SIG-M5 treated with dmso at 0.1 percent for 504 hours (cell line): Measurements from ENCODE around the gene HMOX2.

ENCODE experiments used
- DNase-seq: peaks from one replicate; lab custom pipeline; 2025; ENCODE audit not compliant: unreplicated experiment; lab: John Stamatoyannopoulos, UW

The HMOX2 gene

DNA sequence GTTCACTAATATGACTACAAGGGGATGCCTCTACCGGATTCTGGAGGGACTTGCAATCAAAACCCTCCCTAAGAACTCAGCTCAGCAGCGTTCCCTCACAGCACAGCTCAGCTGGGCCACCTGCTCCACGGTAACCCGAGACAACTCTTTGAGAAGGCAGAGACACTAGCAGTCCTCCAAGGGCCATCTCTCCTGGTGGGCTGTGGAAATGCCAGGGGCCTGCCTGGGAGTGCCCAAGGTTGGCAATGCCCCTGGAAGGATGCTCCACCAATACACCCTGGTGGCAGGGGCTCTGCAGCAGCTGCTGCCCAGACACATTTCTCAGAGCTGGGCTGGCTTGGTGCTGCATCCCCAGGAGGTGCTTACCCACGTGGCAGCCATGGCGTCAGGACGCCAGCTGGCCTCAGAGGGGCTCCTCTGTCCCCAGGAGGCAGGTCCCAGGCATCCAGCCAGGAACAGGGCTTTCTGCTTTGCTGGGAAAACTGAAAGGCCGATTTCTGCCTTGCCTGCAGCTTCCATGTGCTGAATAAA, 45.9 kb downstream of the HMOX2 start:
- no peak for DNase-seq

DNA sequence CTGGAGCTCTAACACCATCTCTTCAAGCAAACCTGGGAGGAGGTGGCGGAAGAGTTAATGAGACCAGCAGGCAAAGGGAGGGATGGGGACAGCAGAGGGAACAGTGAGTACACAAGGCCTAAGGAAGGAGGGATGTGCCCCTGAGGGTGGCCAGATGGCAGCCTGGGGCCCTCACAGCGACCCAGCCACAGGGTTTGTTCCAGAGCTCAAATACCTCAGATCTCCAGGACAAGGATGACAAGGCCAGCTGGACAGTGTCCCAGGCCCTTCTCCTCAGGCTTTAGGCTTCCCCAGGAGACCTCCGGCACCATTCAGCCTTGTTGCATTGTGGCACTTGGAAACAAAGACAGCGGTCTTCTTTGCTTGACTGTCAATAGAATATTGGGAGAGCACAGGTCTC, 47.5 kb downstream of the HMOX2 start:
- no peak for DNase-seq

DNA sequence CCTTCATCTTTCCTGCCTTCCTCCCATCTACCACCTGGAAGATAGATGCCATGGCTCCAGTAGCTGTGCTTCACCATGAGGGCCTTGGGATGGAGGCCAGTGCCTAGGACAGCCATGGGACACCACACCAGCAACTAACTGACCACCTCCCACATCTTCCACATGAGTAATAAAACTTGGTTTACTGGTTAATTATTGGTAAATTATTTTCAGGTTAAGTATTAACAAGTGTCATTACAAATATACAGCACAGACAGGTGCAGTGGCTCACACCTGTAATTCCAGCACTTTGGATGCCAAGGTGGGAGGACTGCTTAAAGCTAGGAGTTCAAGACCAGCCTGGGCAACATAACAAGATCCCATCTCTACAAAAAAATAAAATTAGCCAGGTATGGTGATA, 48.4 kb downstream of the HMOX2 start:
- no peak for DNase-seq

DNA sequence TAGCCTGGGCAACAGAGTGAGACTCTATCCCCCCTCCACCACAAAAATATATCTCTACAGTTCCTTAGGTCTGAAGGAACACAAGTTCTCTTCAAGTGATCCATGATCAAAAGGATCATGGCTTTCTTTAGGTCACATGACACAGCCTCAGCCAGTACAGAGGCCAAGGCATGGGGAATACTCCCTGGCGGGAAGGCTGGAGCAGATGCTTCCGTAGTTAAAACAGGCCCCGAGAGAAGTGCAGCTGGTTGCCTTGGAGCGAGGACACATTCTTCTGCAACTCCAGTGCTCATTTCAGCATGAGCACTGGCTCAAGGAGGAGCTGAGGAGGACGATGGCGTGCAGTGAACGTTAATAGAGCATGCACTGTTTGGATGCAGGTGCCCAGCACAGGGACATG, 48.9 kb downstream of the HMOX2 start:
- no peak for DNase-seq

DNA sequence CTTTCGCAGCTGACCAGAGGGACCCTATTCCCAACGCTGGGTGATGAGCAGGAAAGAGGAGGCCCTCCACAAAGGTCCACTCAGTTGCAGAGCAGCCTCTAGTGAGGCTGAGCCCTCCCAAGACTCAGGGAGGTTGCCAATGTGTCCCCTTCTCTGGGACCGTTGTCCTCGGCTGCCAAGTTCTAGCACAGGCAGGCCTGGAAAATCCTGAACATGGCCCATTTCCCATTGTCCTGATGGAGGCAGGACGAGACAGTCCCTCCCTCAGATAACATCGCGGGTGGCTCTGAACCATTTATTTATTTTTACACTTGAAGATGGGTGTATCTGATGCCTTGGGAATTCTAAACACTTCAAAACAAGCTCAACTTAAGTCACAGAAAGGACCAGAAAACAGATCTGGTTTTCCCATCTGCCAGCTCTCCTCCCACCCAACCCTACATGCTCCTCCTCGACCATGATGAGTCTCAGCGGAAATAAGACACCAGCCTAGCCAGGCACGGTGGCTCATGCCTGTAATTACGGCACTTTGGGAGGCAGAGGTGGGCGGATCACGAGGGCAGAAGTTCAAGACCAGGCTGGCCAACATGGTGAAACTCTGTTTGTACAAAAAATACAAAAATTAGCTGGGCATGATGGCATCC, 49.6 kb downstream of the HMOX2 start:
- no peak for DNase-seq

DNA sequence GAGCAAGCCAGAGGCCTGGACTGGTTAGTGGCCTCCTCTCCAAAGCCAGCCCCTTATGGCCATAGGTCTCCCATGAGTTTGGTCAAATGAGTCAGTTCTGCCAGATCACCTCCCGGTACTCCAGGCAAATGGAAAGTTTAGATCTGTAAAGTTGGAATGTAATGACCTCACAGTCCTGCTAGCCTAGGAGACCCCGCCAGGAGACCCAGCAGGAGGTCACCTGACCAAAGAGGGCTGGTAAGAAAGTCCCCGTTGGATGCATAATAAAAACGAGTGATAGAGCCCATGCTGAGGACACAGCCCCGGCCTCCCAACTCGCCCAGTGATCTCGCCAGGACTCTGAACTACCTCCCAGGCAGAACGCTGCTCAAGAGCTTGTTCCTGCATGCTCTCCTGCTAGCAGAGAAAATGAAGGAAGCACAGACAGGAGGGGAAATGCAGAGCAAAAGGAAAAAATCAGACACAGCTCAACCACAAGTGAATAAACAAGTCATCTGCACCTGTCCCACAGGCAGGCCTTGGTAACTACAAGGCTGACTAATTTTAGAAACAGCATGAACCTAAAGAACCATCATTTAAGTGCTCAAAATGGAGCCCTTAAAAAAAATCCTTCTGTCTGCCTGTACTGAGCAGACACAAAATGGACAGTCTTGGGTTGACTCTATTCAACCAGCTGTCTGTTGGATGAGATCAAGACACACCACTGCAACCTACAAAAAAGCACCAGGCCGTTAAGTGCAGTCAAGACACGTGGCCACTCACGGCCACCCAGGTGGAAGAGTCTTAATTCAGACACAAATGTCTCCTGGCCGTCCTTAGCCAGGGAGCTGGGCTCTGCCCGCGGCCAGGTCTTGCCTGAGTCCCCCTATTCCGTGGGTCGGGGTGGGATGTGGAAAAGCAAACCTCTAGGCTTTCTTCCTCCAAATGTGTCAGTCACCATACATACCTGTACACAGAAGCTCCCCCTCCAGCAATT, 53.2 kb downstream of the HMOX2 start:
- DNase-seq: no peak

DNA sequence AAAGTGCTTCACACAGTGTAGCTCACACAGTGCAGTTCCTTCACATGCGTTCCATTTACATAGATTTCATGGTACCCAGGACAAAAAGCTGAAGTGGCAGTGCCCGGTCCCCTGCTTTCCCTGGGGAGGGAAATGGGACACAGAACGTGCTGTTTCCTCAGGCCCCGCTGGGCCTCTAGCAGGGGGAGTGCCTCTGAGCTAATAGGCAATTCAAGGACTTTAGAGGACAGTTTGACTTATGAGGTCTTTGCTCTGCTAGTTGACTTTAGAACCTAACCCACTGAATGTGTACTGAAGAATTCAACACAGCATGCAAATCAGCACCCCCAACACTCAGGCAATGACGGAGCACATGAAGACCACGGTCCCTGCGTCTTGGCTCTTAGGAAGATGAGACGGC, 55.6 kb downstream of the HMOX2 start:
- DNase-seq: no peak

DNA sequence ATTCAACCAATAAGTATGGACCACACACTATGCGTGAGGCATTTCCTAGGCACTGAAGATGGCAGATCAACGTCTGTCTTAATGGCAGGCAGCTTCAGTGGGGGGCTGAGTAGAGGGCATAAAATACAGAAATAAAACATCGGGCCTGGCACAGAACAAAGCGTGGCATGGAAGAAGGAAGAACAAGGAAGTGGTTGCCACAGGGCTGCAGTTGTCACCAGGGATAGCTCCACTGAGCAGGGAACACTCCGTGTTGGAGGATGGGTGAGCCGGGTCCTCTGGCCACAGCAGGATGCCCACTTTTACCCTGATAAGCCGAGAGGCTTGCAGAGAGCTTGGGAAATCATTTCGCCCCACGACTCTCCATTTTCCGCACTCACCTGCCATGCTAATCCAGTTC, 56.0 kb downstream of the HMOX2 start:
- no peak for DNase-seq

DNA sequence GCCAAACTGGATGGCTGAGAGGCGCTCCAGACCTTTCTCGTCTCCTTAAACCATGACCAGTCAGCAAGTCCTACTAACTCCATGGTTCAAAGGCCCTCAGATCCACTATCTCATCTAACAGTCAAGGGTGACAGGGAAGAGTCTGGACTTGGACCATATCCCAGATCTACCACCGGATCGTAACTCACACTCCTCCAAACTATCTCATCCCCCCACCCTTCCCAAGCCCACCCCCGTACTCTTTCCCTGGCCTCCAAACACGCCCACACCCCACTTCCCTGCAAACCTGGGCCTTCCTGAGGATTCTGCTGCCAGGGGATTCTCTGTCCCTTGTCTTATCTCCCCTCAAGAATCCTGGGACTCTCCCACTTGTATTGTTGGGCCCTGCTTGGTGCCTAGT, 57.3 kb downstream of the HMOX2 start:
- no peak for DNase-seq

DNA sequence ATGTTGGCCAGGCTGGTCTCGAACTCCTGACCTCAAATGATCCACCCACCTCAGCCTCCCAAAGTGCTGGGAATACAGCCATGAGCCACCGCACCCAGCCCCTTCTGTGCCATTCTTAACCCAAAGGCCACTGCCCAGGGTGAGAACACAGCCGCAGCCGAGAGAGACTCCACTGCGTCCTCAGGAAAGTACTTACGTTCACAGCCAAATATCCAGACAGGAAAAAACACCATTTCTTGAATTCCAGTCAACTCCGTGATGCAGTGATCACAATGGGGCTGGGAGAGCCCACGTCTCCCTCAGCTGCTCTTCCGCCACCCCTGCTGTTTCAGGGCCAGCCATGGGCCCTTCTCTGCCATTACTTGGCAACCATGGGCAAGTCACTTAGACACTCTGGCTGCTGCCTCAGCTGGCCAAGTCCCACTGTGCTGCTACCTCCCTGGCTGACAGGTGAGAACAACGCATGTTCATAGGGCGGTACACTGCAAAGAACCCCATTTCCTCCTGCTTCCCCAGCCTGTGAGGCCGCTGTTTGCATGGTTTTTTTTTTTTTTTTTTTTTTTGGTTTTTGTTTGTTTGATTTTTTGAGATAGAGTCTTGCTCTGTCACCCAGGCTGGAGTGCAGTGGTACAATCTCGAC, 58.1 kb downstream of the HMOX2 start:
- DNase-seq: no peak

DNA sequence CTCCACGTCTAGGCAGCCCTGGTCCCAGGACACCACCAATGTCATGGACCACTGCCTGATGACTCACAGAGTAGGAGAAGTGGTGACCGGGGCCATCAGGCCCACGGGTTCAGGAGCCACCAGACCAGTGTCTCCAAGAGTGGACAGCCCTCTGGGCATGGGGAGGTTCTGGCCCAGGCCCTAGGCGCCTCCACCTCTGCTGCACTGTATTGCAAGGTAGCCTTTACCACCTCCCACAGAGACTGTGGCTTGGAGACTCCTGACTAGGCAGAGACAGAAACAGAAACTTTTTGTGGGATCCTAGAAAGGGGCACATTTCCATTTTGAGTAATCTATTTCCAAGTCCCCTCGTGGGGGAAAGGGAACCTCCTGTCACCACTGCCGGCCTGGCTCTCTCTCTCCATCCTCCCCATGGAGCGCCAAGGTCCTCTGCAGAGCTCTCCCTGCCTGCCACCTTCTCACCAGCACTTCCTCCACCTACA, 59.5 kb downstream of the HMOX2 start:
- no peak for DNase-seq

DNA sequence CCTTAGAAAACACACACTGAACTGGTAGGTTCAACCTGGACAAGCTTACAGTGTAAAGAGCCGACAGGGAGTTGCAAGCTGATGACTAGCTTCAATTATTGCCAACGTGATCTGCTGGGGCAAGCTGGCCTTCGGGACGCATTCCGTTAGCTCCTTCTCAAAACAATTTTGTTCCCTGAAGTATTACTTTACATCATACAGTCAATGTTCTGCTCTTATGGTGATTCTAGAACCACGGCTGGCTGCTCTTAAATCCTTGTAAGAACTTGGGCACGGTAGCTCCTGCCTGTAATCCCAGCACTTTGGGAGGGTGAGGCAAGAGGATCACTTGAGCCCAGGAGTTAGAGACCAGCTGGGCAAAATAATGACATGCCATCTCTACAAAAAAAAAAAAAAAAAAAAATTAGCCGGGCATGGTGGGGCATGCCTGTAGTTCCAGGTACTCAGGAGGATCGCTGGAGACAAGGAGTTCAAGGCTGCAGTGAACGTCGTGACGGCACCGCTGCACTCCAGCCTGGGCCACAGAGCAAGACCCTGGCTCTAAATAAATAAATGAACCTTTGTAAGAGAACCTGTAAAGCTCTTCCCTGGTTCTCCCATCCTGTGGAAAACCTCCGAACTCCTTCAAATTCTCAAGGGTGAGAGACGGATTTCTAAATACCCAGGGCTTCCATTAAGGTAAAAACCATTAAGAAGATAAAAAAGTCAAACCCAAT, 60.4 kb downstream of the HMOX2 start:
- DNase-seq: no peak

DNA sequence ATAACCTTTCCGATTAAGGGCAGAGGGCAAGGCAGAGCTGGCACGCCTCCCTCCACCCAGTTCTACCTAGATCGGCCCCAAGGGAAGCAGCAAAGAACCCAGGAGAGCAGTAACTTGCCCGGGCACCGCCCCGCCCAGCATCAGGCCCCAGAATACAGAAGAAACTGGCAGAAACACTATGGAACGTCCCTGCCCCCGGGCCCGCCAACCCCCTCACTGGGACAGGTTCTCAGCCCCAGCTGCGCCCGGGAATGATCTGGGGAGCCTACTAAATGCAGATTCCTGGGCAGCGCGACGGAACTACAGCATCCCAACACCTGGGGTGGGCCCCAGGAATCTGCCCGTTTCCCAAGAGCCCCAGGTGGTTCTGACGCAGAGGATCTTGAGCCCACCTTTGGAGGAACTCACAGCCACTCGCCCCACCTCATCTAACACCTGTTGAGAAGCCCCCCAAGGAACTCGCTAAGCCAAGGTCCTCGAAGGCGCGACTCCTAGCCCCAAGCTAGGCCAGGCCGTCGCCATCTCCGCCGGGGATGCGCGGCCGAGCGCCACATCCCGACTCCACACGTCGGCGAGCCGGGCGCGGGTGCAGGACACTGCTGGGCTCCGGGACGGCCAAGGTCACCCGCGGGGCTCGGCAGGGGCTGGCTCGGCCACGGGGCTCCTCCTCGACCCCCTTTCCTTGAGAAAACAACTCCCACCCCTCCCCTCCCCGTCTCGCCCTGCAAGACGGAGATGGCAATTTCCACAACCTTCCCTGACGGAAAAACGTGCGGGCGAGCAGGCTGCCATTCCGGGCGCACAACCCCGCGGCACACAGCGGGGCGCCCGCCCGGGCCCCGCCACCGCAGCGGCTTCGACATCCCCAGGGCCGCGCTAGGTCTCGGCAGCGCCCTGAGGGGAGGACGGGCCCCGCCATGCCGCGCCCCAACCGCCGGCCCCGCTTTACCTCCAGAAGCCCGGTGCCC, 61.5 kb downstream of the HMOX2 start:
- no peak for DNase-seq

DNA sequence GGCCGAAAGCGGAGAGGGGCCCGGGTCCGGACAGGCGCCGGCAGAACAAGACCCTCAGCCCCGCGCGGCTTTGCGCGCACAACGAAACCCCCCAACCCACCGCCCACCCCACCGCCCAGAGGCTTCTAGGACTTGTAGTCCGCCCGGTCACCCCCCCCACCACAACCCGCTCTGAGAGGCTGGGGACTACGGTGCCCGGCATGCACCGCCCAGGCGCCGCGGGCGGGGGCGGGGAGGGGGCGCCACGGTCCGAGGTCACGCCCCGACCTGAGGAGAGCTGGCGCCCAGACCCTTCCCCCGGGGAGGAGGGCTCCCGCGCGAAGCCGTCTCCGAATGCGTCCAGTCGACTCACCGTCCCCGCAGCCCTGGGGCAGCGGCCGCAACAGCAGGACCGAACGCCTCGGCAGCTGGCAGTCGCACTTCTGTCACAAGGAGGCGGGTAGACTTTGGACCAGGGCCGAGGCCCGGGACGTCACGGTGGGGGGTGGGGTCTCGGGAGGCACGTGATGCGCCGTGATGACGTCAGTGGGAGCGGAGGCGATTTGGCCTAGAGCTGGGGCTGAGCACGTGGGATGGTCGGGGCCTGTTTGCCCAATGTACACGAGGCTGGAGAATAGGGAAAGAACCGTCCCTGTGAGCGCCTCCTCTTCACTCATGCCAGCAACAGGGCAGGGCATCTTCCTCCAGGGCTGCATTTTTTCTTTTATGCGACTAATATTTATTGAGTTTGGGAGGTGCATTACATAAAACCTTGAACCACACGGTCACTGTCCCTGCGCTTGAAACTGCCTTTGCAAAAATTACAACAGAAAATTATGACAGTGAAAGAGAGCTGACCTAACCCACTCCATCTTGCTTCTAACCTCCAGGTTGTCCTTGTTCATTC, 62.4 kb downstream of the HMOX2 start, which contains the start of gene CDIP1:
CDIP1 (minus strand) TSS at position 424 of the 886 bp plus-strand sequence. CDS start 24,643 bp downstream, outside the sequence.
- peak; percentile 80 for DNase-seq

DNA sequence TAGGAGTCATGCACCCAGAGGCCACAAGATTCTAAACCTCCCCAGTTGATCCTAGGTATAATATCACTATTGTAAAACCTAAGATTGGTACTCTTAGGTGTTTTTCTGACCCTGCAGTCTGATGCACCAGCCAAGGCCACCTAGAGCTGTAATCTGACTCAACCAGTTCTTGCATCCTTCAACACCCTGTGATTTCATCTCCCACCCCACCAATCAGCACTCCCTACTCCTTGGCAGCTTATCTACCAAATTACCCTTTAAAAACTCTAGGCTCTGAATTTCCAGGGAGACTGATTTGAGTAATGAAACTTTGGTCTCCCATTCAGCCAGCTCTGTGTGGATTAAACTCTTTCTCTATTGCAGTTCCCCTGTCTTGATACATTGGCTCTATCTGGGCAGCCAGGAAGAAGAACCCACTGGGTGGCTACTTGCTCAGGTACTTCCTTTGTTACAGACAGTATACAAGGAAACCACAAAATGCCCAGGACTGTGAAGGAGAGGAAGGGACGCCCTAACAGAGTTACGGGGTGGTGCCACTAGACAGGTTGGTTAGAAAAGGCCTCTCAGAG, 63.6 kb downstream of the HMOX2 start:
- no peak for DNase-seq

DNA sequence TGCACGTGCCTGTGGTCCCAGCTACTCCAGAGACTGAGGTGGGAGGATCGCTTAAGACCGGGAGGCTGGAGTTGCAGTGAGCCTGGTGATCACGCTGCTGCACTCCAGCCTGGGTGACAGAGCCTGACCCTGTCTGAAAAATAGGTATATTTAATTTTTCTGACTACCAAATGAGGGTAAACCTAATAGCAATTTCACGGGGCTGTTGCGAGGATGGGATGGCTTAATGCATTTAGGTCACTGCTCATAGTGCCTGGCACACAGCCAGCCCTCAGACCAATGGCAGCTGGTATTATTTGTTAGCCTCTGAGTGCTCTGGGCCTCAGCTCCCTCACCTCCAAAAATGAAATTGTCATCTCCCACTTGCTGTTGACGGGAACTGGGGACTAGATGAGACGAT, 68.3 kb downstream of the HMOX2 start:
- no peak for DNase-seq

DNA sequence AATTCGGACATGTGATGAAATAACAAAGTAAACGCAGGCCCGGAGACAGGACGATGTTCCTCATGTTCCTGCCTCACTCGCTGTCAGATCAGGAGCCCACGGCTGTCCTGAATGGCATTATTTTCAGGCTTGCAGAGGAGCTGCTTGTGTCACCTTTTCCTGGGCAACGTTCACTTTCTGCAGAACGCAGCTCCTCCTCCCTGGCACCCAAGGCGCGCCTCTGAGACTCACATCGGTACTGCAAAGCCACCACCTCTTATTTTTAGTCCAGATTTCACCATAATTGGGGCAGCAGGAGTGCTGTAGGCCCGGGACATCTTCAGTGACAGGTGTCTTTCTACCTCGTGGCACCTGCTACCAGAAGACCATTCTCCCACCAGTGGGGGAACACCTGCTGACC, 71.9 kb downstream of the HMOX2 start:
- no peak for DNase-seq

DNA sequence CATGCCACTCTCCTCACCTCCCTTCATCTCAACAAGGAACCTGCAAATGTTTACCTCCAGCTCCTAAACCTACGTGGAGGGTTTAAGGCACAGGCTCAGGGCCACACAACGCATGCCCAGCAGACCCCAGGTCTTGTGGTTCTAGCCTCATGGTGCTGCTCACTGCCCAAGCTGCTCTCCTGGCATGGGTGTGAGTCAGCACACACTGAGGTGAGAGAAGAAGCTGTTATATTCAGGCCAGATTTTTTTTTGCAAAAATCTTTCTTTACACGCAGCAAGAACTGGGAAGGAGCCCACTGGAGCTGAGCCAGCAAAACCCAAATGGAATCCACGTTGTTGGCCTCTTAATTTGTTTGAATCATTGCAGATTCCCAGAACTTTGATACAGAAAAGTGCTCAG, 74.4 kb downstream of the HMOX2 start:
- no peak for DNase-seq
